Smooth muscle cell (in vitro differentiated cells): ENCODE data around the gene MUC4. TPM values are rescaled to one million over a fixed set of nuclear protein-coding genes. Genes with fewer than 3 reads are reported as not detected.

Experiments used
- DNase-seq: peaks from one replicate; lab custom pipeline; 2025; ENCODE audit not compliant: unreplicated experiment; lab: John Stamatoyannopoulos, UW
- H2AFZ ChIP-seq: fragments of 200-600 bp; sonication (generic); 2 replicates; pipeline ENCODE4 v1.6.0; 2016; ENCODE audit warnings: antibody characterized with exemption, low read depth, mild to moderate bottlenecking
- H3F3A ChIP-seq: fragments of 200-600 bp; sonication (generic); 2 replicates; pipeline ENCODE4 v1.6.0; 2017; ENCODE audit warnings: antibody characterized with exemption, low read depth
- H3K27ac ChIP-seq: fragments of 200-600 bp; sonication (generic); 2 replicates; pipeline ENCODE4 v1.5.1; 2016; ENCODE audit warnings: low read depth, mild to moderate bottlenecking
- H3K27me3 ChIP-seq: fragments of 200-600 bp; sonication (generic); 2 replicates; pipeline ENCODE4 v1.6.1; 2016; ENCODE audit warnings: low read depth, mild to moderate bottlenecking
- H3K36me3 ChIP-seq: fragments of 200-600 bp; sonication (generic); 2 replicates; pipeline ENCODE4 v1.5.1; 2016; ENCODE audit warnings: low read depth
- H3K4me1 ChIP-seq: fragments of 200-600 bp; sonication (generic); 2 replicates; pipeline ENCODE4 v1.5.1; 2016; ENCODE audit warnings: low read depth
- H3K4me2 ChIP-seq: fragments of 200-600 bp; sonication (generic); 2 replicates; pipeline ENCODE4 v1.6.0; 2016; ENCODE audit warnings: mild to moderate bottlenecking
- H3K4me3 ChIP-seq: fragments of 200-600 bp; sonication (generic); 2 replicates; pipeline ENCODE4 v1.5.1; 2016; ENCODE audit warnings: mild to moderate bottlenecking
- H3K79me2 ChIP-seq: fragments of 200-600 bp; sonication (generic); 2 replicates; pipeline ENCODE4 v1.6.0; 2016; ENCODE audit warnings: low read depth, mild to moderate bottlenecking
- H3K9ac ChIP-seq: fragments of 200-600 bp; sonication (generic); 2 replicates; pipeline ENCODE4 v1.6.0; 2016; ENCODE audit warnings: low read depth
- H3K9me3 ChIP-seq: fragments of 200-600 bp; sonication (generic); replicated peaks from 2 replicates; pipeline ENCODE4 v1.5.1; 2016; ENCODE audit warnings: low read depth
- H4K20me1 ChIP-seq: fragments of 200-600 bp; sonication (generic); 2 replicates; pipeline ENCODE4 v1.6.0; 2016; ENCODE audit warnings: low read depth
- WGBS: methylation state at CpG from one replicate; pipeline ENCODE4 v1.1.7; 2016; ENCODE audit warnings: low lambda C conversion rate; 5-methylcytosine and 5-hydroxymethylcytosine counted together
- polyA plus RNA-seq: library from polyadenylated mRNA; unstranded; fragments of >200 nt; fragmentation: Nextera tagmentation; extraction: Ambion mirVana; gene quantifications from 2 replicates; pipeline ENCODE4 v1.2.1, GENCODE V29; 2016
- total RNA-seq: library from RNA; depleted of rRNA; stranded (reverse); fragments of >200 nt; gene quantifications from 2 replicates; pipeline ENCODE4 v1.2.3, GENCODE V29; 2014
- TF ChIP-seq, protein P1 (sequence below): fragments of 200-600 bp; sonication (generic); IDR thresholded peaks from 2 replicates; pipeline ENCODE4 v1.5.1; 2017; ENCODE audit warnings: borderline replicate concordance, mild to moderate bottlenecking, antibody characterized with exemption; ENCODE audit not compliant: insufficient read depth, poor library complexity, severe bottlenecking

Gene MUC4
- total and polyA plus RNA-seq, 2 experiments from 2014 or later, result not detected

DNA sequence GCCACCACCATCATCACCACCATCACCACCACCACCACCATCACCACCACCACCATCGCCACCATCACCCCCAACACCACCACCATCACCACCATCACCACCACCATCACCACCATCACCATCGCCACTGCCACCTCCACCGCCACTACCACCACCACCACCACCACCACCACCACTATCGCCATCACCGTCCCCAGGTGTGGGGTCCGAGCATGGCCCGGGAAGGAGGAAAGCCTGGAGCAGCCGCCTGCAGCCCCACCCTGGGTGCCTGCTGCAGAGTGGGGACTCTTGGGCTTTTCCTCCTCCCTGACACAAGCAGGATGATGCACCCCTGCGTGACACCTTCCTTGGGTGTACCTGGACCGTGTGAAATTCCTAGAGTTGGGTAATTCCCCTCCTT lies 43.9 kb downstream of the MUC4 start:
- H3K27me3 ChIP-seq, result no peaks in the 10 kb centered on the region
- TF ChIP-seq, protein P1, sequence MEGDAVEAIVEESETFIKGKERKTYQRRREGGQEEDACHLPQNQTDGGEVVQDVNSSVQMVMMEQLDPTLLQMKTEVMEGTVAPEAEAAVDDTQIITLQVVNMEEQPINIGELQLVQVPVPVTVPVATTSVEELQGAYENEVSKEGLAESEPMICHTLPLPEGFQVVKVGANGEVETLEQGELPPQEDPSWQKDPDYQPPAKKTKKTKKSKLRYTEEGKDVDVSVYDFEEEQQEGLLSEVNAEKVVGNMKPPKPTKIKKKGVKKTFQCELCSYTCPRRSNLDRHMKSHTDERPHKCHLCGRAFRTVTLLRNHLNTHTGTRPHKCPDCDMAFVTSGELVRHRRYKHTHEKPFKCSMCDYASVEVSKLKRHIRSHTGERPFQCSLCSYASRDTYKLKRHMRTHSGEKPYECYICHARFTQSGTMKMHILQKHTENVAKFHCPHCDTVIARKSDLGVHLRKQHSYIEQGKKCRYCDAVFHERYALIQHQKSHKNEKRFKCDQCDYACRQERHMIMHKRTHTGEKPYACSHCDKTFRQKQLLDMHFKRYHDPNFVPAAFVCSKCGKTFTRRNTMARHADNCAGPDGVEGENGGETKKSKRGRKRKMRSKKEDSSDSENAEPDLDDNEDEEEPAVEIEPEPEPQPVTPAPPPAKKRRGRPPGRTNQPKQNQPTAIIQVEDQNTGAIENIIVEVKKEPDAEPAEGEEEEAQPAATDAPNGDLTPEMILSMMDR, result no peak

DNA sequence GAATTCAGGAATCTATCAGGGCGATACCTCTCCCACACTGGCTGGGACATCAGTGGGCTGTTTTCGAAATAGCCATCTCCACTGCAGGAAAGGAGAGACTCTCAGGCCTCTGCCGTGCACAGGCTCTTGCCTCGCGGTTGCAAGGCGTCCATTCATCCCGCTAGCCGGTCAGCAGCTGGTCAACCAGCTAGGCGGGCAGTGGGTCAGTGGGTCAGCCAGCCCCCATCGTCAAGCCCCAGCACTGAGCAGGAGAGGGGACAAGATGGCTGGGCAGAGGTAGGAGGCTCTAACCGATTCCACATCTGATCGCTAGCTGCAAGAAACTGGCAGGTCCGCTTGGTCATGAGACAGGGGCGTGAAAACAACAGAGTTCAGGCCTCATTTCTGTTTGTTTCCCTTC lies 45.1 kb downstream of the MUC4 start:
- Histone ChIP-seq H3K9ac (no peak overlapping the region), H3K4me2 (no peak overlapping the region), H3K27me3 (no peaks in the 10 kb centered on the region), H3K36me3 (no peaks in the 10 kb centered on the region), H3K4me1 (no peaks in the 10 kb centered on the region), H3K27ac (no peak overlapping the region), H3K9me3 (no peaks in the 10 kb centered on the region), H3K79me2 (no peaks in the 10 kb centered on the region), H3K4me3 (no peak overlapping the region), H4K20me1 (no peaks in the 10 kb centered on the region), H2AFZ (no peak overlapping the region), H3F3A (no peaks in the 10 kb centered on the region)
- WGBS, result 94% methylated on average over 14 of the region's 14 CpGs
- no peak for DNase-seq
- TF ChIP-seq, protein P1, result no peak

More for the DNA sequence above, 43.9 kb downstream of the MUC4 start:
- no peak for DNase-seq
- no peak overlapping the region for H3K4me2 ChIP-seq
- no peak overlapping the region for H3K4me3 ChIP-seq
- no peak overlapping the region for H2AFZ ChIP-seq
- H3K79me2 ChIP-seq, result no peaks in the 10 kb centered on the region
- 73% methylated on average over 10 of the region's 10 CpGs for WGBS
- H3K9me3 ChIP-seq, result no peaks in the 10 kb centered on the region
- H3K36me3 ChIP-seq, result no peaks in the 10 kb centered on the region
- no peak overlapping the region for H3K27ac ChIP-seq
- no peak overlapping the region for H3K9ac ChIP-seq
- no peaks in the 10 kb centered on the region for H3K4me1 ChIP-seq
- no peaks in the 10 kb centered on the region for H4K20me1 ChIP-seq
- no peaks in the 10 kb centered on the region for H3F3A ChIP-seq

DNA sequence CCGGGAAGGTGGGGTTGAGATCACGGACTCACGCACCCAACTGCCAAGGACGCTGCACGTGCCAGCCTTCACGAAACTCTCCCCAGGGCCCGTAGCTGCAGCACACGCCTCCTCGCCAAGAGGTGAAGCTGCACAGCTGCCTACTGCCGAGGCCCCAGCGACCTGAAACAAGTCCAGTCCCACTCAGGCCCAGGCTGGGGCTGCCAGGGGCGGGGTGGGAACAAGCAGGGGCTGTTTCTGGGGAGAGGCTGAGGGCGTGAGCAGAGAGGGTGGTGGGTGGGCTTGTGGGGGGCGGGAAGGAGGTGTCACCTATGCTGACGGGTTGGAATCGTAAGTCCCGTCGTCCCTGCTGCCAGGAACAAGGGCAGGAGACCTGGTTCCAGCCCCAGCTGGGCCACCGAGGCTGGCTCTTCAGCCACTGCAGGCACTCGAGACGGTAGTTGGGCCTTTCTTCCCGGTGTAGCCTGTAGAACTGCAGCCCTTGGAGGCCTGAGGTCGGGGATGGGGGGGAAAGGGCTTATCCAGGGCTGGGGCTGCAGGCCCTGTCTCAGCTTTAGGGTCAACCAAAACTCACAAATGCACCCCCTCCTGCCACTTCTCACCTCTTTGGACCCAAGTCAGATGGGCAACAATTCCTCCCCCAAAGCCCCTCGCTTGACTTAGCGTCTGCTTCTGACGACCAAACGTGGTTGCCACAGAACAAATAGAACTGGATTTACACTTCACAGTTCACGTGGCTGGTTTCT lies 46.6 kb downstream of the MUC4 start:
- 93% methylated on average over 25 of the region's 28 CpGs for WGBS
- no peaks in the 10 kb centered on the region for H4K20me1 ChIP-seq
- H2AFZ ChIP-seq, result no peak overlapping the region
- no peaks in the 10 kb centered on the region for H3F3A ChIP-seq
- no peak overlapping the region for H3K4me2 ChIP-seq
- H3K9ac ChIP-seq, result no peak overlapping the region
- TF ChIP-seq, protein P1, result no peak
- H3K36me3 ChIP-seq, result no peaks in the 10 kb centered on the region
- H3K9me3 ChIP-seq, result no peaks in the 10 kb centered on the region
- no peaks in the 10 kb centered on the region for H3K27me3 ChIP-seq
- no peaks in the 10 kb centered on the region for H3K79me2 ChIP-seq
- H3K4me1 ChIP-seq, result no peaks in the 10 kb centered on the region
- no peak overlapping the region for H3K4me3 ChIP-seq
- DNase-seq, result no peak
- no peak overlapping the region for H3K27ac ChIP-seq
